Lower leg skin (tissue), 3 donors: Measurements from ENCODE around the gene TOGARAM2.

Source experiments
- POLR2A ChIP-seq, 2 donors: fragments of 450-650 bp; IDR thresholded peaks; one replicate each; pipeline ENCODE4 v1.6.1; 2016 to 2017; ENCODE audit warnings: antibody characterized with exemption in 2 of 2, mild to moderate bottlenecking in 1 of 2, moderate library complexity in 1 of 2
- TF ChIP-seq, protein P1 (sequence below), 3 donors: fragments of 450-650 bp; IDR thresholded peaks; one replicate each; pipeline ENCODE4 v1.5.1; 2016; ENCODE audit warnings: antibody characterized with exemption in 3 of 3, mild to moderate bottlenecking in 3 of 3, moderate library complexity in 2 of 3

DNA sequence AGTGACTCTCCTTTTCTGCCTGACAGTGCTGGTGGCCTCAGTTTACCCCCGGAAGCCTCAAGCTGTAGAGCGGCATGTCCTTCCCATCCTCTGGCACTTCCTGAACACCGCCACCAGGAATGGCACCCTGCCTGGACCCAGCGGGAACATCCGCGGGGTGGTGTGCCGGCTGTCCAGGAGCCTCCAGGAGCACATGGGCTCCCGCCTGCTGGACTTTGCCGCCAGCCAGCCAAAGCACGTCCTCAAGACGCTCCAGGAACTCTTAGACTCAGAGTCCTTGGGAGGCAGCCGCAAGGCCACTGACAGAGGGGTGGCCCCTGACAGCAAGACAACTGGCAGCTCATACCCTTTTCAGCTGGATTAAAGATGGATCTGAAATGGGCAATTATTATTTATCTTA lies 70.6 kb downstream of the TOGARAM2 start:
- TF ChIP-seq POLR2A (IDR thresholded peaks at IDR 0.05), result no peak
- TF ChIP-seq, protein P1, sequence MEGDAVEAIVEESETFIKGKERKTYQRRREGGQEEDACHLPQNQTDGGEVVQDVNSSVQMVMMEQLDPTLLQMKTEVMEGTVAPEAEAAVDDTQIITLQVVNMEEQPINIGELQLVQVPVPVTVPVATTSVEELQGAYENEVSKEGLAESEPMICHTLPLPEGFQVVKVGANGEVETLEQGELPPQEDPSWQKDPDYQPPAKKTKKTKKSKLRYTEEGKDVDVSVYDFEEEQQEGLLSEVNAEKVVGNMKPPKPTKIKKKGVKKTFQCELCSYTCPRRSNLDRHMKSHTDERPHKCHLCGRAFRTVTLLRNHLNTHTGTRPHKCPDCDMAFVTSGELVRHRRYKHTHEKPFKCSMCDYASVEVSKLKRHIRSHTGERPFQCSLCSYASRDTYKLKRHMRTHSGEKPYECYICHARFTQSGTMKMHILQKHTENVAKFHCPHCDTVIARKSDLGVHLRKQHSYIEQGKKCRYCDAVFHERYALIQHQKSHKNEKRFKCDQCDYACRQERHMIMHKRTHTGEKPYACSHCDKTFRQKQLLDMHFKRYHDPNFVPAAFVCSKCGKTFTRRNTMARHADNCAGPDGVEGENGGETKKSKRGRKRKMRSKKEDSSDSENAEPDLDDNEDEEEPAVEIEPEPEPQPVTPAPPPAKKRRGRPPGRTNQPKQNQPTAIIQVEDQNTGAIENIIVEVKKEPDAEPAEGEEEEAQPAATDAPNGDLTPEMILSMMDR (IDR thresholded peaks at IDR 0.05), result no peak
